ENCODE results near the gene KANSL1.
"Not testable (repeated sequence)": the region's sequence is repeated elsewhere in the genome, so short reads cannot be mapped to it uniquely, and the experiment has no call there.

KANSL1 gene

DNA sequence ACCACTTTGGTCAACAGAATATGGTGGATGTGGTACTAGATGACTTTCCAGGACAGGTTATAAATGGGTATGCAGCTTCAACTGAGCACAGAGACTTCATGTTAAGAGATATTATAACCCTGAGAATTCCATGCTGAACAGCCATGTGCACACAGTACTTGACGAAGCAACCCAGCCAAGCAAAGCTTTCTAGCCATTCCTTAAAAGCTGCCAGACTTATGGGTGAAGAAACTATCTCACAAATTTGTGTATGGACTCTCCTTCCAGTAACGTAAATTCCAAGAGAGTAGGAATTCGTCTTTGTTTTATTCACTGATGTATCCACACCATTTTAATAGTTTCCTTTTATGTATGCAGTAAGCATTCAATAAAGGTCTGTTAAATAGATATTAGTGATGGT lies 76.1 kb downstream of the KANSL1 start:
- DNase-seq (ENCODE audit: low spot score), result no peak

DNA sequence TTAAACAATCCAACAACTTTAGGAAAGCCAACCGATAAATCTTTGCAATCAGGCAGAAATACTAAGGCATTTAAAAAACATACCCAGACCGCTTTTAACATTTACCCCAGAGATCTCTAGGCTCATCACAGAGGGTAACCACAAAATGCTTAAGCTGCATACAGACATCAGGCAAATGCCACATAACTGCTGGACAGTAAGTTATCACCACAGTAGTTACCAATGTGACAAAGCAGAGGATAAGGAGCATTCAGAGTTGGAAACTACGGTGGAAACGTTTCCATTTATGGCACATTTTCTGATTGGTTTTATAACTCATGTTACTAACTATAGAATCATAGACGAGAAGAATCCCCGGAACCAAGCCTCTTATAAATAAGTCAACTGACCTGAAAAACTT lies 77.5 kb downstream of the KANSL1 start:
- DNase-seq (ENCODE audit: low spot score), result no peak

DNA sequence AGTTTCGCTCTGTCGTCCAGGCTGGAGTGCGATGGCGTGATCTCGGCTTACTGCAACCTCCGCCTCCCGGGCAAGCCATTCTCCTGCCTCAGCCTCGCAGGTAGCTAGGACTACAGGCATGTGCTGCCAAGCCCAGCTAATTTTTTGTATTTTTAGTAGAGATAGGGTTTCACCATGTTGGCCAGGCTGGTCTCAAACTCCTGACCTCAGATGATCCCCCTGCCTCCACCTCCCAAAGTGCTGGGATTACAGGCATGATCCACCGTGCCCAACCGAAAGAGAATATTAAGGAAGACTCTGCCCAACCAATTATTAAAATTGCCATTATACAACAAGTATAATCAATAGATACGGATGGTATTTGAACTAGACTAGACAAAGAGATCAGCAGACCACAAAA lies 82.0 kb downstream of the KANSL1 start:
- DNase-seq (ENCODE audit: low spot score), result not testable (repeated sequence)

DNA sequence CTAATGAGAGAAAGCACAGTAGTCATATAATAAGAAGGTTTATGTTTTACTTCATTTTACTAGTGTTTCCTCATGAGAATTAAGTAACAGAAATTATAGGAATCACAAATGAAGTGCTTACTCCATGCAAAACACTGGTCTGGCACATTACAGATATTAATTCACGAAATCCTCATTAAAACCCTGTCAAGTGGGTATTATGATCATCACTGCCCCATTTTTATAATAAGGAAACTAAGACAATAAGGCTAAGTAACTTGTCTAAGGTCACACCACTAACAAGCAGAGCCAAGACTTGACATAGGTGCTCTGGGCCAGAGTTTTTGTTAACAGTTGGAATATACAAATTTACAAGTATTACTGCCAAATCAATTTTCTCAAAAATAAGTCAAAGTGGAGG lies 83.0 kb downstream of the KANSL1 start:
- DNase-seq (ENCODE audit: low spot score), result no peak

DNA sequence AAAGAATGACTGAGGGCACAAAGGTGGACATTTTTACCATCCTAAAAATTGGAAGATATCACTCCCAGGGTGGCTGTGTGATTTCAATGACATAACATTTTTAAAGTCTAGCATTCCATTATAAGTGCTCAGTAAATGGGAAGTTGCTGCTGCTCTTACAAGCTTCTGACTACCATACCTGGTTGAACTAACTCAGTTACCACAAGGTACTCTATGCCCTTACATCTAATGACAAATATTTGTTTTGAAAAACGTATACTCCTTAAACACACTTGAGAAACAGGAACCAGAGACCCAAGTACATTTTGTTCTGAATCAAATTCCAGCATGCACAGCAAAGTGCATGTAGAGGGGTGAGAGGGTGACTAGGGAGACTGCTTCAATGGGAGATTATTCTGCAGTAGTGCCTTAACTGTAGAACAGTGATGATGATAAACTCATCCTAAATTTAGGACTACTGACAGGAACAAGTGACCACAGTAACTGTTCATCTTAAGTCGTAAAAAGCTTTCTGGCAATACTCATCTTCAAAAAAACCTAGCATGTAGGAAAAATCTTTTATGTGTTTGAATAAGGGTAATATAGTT lies 83.5 kb downstream of the KANSL1 start:
- DNase-seq (ENCODE audit: low spot score), result no peak

DNA sequence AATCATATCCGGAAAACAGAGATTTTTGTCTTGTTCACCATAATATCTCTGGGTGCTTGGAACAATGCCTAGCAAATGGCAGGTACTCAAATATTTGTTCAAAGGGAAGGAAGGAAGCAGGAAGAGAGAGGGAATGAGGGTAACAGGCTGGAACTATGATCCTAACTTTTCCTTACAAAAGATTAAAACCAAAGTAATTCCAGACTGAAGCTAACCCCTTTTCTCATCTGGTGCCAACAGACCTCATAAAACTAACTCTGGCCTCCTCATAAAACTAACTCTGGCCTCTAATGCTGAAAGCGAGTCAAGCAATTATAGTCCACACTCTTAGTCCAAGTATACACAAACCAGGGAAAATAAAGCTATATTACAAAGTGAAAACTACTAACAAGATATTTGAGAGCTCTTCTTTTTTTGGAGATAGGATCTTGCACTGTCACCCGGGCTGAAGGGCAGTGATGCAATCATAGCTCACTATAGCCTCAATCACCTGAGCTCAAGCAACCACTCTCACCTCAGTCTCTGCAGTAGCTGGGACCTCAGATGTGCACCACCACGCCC lies 84.6 kb downstream of the KANSL1 start:
- DNase-seq (ENCODE audit: low spot score), result no peak

DNA sequence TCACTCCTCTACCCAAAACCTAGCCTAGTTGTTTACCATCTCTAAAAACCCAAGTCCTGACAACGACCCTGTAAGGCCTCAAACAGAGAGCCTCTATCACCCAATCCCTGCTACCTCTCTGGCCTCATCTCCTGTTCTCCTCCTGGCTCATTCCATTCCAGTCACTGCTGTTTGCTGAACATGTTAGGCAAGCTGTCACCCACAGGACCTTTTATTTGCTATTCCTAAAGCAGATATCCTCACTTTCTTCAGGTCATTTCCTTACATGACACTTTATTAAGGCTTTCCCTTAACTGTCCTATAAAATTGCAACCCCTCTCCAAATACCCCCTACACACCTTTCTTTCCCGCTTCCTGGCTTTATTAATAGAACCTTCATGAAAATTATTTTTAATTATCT lies 85.1 kb downstream of the KANSL1 start:
- DNase-seq (ENCODE audit: low spot score), result no peak

DNA sequence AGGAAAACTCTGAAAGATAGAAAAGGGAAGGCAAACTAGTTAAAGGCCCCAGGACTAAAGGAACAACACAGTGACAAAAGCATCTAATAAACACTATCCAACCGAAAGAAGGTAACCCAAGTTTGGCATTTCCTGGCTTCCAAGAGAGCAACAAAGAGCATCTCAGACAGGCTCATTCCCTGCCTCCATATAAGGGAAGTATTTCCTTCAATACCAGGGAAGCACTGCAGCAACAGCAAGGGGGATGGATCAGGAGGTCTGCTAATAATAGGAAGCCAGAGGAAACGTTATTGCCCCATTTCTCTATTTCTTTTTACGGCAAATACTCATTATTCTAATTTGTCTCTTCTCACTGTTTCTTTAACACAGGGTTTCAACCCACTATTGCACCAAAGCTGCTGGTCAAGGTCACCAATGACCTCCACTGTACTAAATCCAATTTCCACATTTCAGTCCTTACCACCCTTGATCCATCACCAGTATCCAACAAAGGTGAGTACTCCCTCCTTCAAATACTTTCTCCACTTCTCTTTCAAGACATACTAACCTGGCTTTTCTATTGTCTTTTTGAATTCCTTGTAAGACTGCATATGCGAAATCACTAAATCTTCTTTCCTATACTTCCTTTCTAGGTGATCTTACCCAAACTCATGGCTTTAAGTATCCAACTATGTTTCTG lies 86.1 kb downstream of the KANSL1 start:
- DNase-seq (ENCODE audit: low spot score), result no peak

DNA sequence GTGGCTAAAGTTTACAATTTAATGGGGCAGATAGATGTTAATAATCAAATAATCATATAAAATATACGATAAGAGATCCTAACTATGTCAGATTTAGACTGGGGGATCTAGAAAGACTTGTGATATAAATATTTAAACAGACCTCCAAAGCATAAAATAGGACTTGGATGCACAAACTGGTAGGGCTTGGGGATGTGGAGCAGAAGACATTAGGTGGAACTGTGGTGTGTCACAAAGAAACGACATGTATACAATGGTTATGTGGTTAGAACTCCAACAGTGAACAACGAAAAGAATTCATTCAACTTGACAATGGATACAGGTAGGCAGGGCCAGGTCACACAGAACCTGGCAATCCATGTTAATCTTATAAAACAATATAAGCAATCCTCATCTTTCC lies 90.4 kb downstream of the KANSL1 start:
- DNase-seq (ENCODE audit: low spot score), result not testable (repeated sequence)

DNA sequence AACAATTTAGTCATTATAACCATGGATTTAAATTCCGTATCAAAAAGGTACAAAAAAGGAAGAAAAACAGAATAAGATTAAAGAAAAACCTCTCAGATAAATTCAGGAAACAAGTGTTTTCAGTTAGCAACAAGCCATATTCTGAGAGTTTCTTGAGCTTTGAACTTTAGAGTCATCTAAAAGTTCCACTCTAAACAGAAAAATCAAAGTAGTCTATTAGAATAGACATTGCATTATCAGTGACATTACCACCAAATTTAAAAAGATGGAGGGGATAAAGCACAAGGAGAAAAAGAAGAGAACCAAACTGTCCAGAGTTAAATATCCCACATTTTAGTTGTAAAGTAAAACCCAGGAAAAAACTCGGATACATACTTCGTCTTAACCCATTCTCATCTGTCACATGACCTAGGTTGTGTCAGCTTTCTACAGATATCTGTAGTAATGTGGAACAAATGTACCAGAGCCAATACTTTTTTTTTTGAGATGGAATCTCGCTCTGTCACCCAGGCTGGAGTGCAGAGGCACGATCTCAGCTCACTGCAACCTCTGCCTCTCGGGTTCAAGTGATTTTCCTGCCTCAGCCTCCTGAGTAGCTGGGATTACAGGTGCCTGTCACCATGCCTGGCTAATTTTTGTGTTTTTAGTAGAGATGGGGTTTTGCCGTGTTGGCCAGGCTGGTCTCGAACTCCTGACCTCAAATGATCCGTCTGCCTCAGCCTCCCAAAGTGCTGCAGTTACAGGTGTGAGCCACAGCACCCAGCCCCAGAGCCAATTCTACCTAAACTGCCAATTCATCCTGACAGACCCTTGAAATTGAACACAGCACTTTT lies 91.2 kb downstream of the KANSL1 start:
- DNase-seq (ENCODE audit: low spot score), result not testable (repeated sequence)

DNA sequence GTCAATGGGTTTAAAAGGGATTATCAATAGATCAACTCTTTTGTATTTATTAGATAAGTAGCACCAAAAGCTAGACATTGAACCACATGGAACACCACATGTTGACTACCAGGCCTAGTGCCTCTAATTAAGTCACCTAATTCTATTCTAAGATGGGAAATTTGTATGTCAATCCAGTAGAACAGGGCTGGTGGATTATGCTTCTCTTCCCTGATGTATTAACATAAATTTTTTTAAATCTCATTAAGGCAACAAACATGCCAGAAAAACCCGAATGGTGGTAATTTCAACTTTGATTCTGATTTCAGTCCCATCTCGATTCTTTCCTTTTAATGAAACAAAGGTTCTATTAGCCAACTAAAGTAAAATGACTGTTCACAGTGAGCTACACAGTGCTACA lies 92.6 kb downstream of the KANSL1 start:
- DNase-seq (ENCODE audit: low spot score), result no peak

DNA sequence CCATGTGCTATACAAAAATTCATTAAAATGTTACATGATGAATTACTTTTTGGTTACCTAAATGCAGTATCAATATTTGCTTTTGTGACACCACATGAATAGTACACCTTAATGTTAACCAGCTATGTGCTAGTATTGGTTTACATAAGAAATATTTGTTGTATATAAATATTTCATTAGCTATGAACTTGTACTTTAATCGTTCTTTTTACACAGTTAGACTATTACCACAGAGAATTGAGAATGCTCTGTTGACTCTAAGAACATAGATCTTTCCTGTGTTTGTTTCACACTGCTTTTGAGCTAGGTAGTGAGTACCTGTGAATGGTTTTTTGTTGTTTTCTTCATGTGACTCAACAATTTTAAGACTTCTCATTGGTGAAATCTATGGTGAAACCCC lies 93.4 kb downstream of the KANSL1 start:
- no peak for DNase-seq (ENCODE audit: low spot score)

DNA sequence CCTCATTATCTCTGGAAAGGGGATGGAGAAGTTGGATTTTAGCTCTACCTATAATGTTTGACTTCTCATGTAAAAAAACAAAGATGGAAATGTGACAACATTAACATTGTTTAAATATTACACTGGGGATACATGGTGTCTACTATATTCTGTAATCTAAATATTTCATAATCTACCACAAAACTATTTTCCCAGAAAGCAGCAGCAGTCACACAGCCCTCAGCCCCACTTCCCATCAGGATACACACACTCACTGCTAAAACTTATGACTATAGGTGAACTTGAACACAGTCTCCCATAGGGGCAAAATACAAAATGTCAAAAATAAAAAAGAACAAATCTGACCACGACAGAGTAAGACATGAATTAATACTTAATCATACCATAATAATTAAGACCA lies 95.7 kb downstream of the KANSL1 start:
- no peak for DNase-seq (ENCODE audit: low spot score)

DNA sequence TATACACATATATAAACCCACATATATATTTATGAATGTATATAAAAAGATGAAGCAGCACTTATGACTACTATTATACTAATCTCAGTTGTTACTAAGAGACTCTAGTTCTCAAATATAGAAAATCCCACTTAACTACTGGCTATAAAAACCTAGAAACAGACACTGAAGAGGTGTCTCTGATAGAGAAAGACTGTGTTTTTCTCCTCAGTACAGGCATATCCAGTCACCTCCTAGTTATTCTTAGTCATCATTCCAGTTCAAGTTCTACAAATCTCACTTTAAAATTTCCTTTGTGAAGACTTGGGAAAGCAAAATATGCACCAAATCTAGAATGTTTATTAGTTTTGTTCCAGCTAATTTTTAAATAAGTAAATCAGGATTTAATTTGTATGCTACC lies 100.2 kb downstream of the KANSL1 start:
- DNase-seq (ENCODE audit: low spot score), result no peak

DNA sequence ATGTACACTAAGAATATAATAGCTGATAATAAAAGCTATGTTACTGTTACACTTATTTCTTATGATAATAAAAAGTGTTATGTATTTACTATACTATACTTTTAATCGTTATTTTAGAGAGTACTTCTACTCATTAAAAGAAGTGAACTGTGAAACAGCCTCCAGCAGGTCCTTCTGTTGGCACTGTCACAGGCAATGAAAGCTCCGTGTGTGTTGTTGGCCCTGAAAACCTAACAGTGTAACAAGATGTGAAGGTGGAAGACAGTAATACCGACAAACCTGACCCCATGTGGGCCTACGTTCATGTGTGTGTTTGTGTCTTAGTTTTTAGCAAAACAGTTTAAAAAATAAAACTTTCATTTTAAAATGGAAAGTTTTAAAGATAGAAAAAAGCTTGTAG lies 102.4 kb downstream of the KANSL1 start:
- no peak for DNase-seq (ENCODE audit: low spot score)

DNA sequence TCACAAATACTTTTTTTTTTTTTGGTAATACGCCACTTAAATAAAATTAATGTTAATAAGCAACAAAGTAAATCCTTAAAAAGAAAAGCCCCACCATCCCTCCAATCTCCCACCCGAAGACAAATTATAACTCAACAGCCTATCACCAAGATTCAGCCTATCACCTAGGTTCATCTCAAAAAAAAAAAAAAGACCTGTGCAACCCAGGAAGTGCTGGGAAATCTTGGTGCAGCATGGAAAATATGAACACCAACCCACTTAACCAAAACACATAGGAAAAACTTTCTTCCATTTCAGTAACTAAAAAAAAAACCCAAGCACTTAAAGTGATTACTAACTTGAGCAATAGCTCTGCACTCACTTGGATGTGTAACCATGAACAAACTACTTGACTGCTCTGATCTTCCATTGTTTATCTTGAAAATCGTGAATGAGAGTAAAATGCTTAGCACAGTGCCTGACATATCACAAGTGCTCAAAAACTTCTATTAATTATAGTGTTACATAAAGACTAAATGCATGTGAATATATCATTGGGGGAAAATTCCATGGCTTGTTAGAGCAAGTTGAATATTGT lies 103.8 kb downstream of the KANSL1 start:
- no peak for DNase-seq (ENCODE audit: low spot score)

DNA sequence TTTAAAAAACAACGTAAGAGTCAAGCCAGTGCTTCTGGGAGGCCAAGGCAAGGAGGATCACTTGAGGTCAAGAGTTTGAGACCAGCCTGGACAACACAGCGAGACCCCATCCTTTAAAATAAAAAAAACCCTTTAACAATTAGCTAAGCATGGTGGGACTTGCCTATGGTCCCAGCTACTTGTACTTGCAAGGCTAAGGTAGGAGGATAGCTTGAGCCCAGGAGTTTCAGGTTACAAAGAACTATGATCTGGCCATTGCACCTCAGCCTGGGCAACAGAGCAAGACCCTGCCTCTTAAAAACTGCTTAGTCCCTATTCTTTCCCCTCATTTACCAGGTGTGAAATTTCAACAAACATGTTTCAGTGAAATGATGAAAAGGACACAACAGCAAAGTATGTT lies 104.6 kb downstream of the KANSL1 start:
- DNase-seq (ENCODE audit: low spot score), result no peak

DNA sequence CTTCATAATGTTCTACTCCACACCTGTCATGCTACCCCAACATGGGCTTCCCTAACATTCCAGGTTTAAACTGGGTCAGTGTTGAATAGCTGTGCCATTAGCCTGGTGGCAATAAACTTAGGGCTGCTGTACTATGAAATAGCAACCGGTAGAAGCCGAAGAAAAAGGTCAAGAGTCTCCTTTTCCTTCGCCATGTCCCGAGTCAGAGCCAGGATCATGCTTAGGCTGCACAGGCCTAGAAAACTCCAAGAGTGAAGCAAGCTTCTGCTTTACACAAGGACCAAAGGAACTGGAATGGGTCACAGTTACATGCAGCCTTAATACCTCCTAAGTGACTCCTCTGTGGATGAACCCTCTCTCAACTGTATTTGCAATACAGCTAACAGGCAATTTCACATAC lies 105.4 kb downstream of the KANSL1 start:
- not testable (repeated sequence) for DNase-seq (ENCODE audit: low spot score)

DNA sequence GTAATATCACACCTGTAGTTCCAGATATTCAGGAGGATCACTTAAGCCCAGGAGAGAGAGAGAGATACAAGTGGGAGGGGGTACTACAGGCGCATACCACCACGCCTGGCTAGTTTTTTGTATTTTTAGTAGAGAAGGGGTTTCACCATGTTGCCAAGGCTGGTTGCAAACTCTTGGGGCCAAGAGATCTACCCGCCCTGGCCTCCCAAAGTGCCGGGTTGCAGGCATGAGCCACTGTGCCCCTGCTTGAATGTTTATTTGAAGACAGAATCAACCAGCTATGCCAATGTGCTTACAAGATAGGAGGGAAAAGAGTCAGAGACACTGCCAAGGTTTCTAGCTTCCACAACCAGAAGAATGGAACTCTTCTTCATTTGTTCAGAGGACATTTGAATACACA lies 106.4 kb downstream of the KANSL1 start:
- DNase-seq (ENCODE audit: low spot score), result no peak

DNA sequence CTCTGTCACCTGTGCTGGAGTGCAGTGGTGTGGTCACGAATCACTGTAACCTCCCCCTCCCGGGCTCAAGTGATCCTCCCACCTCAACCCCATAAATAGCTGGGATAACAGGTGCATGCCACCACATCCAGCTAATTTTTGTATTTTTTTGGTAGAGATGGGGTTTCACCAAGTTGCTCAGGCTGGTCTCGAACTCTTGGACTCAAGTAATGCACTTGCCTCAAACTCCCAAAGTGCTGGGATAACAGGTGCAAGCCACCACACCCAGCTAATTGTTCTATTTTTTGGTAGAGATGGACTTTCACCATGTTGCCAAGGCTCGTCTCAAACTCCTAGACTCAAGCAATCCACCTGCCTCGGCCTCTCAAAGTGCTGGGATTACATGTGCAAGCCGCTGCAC lies 107.7 kb downstream of the KANSL1 start:
- DNase-seq (ENCODE audit: low spot score), result no peak

DNA sequence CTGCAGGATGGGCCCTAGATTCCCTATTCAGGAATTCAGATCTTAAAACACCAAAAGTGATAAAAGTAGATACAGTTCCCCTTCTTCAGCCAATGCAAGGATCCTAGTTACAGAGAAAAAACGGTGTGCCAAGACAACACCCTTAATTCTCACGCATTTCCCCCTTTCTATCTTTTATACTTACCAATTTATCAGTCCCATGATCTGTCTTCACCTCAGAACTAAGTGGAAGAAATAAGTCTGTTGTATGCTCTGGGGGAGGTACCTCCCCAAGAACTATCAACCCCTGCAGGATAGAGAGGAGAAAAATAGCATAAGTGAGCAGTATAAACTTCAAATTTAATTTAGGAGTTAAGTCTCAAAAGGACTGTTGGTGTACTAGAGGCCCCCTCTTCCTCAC lies 111.0 kb downstream of the KANSL1 start:
- DNase-seq (ENCODE audit: low spot score), result no peak

DNA sequence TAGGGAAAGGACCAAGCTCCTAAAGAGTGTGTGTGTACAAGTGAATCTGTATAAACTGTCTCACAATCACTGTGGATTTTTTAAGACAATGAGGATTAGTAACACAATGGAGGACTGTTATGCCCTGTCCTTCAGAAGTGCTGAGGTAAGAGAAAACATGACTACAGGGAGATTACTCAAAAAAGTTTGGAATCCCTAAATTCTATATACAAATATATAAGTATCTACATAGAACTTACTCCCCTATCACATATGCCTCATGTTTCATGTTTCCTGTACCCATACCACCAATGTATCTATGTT lies 112.3 kb downstream of the KANSL1 start:
- no peak for DNase-seq (ENCODE audit: low spot score)
